Activated CD4-positive, alpha-beta T cell treated with anti-CD3 and anti-CD28 coated beads for 1 hour (primary cell): ENCODE data around the gene MYH16.
"Not testable (repeated sequence)": the region's sequence is repeated elsewhere in the genome, so short reads cannot be mapped to it uniquely, and the experiment has no call there.

Experiments
- DNase-seq: peaks from one replicate; pipeline ENCODE4 v3.0.0-alpha.2; 2020

MYH16 gene

DNA sequence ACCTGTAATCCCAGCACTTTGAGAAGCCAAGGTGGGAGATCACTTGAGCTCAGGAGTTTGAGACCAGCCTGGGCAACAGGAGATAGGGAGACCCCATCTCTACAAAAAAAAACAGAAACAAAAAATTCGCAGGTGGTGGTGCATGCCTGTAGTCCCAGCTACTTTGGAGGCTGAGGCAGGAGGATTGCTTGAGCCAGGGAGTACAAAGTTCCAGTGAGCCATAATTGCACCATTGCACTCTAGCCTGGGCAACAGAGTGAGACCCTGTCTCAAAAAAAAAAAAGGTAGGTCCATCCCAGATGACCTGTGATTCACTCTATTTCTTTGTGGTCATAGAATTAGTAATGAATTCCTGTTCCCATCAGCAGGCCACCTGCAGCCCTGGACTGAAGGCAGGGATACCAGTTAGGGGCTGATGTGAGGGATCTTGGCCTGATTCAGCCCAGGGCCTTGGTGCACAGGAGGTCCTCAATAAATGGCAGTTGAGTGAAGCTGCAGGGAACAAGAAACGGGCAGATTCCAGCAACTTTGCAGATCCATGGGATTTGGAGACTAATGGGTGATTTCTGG, at the start of gene MYH16:
Gene MYH16, plus strand, starts transcription at position 364 of the 570 bp plus-strand sequence.
- no peak for DNase-seq

DNA sequence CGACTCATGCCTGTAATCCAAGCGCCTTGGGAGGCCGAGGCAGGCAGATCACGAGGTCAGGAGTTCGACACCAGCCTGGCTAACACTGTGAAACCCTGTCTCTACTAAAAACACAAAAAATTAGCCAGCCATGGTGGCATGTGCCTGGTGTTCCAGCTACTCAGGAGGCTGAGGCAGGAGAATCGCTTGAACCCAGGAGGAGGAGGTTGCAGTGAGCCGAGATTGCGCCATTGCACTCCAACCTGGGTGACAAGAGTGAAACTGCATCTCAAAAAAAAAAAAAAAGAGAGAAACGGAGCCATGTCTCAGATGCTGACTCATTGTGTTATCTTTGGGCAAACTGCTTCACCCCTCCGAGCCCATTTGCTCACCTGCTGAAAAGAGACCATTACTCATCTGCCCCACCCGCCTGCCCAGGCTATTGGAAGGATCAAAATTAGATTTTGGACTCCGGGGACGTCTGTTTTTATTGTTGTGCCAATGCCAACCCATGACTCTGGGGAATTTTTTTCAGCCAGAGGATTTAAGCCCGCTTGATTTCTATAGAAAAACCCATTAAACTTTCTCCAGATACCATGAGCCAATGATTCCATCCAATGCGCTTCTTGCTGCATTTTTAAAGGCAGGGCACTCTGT, 48.3 kb upstream of the MYH16 start:
- not testable (repeated sequence) for DNase-seq

DNA sequence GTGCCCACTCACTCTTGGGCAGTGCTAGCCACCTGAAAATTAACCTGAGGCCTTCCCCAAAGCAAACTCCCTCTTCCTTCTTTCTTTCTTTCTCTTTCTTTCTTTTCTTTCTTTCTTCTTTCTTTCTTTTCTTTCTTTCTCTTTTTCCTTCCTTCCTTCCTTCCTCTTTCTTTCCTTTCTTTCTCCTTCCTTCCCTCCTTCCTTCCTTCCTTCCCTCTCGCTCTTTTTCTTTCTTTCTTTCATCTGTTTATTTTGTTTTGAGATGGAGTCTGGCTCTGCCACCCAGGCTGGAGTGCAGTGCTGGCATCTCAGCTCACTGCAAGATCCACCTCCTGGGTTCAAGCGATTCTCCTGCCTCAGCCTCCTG, 47.8 kb upstream of the MYH16 start:
- DNase-seq: no peak

DNA sequence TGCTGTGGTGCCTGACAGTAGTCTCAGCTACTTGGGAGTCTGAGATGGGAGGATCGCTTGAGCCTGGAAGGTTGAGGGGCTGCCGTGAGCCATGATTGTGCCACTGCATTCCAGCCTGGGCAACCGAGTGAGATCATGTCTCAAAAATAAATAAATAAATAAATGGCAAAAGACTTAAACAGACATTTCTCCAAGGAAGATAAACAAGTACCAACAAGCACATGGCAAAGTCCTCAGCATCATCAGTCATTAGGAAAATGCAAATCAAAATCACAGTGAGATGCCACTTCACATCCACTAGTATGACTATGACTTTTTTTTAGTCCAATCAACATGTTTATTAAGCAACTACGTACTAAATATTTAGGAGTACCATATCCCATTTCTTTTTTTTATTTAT, 43.4 kb upstream of the MYH16 start:
- DNase-seq: no peak

DNA sequence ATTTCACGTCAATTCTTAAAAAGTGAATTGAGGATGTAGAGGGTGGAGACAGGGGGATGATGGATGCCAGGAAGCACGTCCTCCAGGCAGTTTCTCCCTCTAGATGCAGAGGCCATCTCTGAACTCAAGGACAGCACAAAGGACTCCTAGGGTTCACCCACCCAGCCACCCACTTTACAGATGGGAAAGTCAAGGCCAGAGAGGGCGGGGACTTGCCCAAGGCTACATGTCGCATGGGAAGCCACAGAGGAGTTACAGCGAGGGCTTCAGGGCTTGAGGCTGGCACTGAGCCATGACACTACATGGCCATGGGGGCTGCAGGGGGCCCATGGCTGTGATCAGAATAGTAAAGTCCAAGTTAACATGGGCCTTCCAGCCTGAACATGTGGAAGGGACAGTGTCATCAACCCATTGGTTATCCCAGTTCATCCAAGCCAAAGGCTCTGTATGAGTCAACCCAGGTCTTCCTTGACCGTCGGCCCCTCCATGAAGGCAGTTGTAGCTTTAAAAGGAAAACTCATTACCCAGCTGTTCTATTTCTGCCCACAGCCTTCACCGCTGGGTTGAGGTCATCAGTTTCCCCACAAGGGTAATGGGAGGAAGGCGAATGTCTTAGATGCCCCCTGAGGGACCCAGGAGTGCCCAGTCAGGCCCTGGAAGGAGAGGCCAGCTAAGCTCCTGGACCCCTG, 40.4 kb upstream of the MYH16 start:
- no peak for DNase-seq

DNA sequence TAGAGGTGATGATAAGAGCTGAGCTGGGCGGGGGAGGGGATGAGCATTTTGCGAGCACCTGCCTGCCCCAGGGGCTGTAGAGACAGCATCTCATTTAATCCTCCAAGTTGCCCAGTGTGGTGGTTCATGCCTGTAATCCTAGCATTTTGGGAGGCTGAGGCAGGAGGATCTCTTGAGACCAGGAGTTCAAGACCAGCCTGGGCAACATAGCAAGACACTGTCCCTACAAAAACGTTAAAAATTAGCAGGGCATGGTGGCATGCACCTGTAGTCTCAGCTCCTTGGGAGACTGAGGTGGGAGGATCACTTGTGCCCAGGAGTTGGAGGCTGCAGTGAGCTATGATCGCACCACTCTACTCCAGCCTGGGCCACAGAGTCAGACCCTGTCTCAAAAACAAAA, 39.7 kb upstream of the MYH16 start:
- DNase-seq: not testable (repeated sequence)

DNA sequence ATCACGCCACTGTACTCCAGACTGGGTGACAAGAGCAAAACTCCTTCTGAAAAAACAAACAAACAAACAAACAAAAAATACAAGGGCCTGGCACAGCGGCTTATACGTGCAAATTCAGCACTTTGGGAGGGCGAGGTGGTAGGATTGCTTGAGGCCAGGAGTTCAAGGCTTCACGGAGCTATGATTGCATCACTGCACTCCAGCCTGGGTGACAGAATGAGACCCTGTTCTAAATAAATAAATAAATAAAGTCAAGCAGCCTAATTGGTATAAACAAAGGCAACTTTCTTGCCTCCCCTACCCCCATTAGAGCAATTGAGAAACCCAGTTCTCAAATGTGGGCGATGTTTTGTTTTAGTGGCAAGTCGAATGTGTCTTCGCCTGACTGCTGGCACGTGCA, 38.5 kb upstream of the MYH16 start:
- no peak for DNase-seq

DNA sequence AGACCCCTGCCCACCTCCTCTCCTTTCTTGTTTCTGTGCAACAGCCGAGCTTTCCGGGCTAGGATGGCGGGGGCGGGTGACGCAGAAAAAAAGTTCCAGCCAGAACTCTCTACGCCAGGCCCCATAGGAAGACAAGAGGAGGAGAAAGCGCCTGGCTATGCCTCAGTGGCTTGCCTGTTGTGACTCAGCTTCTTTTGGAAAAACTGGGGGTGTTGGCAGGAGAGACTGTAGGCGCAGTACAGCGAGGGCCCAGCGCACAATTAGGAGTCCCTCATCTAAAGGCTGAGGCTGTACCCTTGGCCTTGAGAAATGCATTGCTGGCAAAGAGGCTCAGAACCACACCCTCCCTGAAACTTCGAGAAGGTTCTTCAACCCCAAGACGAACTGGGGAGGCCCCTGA, 36.7 kb upstream of the MYH16 start:
- DNase-seq: no peak

DNA sequence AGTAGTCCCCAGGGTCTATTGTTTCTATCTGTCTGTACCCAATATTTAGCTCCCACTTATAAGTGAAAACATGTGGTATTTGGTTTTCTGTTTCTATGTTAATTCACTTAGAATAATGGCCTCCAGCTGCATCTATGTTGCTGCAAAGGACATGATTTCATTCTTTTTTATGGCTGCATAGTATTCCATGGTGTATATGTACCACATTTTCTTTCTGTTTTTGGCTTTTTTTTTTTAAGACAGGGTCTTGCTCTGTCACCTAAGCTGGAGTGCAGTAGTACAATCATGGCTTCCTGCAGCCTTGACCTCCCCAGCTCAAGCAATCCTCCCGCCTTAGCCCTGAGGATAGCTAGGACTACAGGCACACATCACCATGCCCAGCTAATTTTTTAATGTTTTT, 34.8 kb upstream of the MYH16 start:
- DNase-seq: not testable (repeated sequence)

DNA sequence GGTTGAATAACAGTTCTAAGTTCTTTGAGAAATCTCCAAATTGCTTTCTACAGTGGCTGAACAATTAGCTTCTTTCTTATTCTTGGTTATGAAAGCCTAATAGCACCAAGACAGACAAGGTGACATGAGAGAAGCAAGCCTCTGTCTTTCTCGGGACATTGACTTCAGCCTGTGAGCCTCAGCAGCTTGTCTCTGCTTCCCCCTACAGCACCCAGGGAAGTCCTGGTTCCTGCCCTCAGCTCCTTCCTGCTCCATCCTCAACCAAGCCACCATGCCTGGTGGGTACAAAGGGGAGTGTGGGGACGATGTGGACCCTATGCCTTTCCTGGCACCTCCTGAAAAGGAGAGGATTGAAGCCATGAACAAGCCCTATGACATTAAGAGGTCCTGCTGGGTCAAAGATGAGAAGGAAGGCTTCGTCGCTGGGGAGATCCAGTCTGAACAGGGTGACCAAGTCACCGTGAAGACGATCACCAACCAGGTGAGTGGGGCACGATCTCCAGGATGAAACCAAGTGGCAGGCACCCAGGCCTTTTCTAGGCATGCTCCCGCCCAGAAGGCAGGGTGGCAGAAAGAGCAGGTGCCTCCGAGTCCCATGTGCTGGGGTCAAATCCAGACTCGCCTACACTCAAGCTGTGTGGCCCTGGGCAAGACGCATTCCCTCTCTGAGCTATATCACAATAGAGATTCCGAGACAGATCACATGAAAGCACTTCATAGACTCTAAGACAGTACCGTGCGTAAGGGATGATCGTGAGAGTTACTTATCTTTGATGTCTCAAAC, 33.9 kb upstream of the MYH16 start:
- no peak for DNase-seq

DNA sequence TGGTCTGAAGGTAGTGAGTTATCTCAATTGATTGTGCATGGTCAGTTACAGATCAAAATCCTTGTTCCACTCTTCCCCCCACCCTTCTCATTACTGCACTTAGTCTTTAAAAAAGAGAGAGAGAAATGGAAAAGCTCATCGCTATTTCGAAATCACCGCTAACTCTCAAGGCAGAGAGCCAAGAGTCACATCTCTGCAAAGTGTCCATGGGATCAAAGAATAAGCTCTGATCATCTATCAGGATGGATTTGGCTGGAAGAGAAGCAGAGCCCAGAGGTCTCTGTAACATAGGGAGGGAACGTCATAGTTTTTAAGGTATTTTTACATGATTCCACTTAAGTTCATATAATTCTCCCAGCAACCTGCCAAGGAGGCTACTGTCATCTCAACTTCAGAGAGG, 30.0 kb upstream of the MYH16 start:
- DNase-seq: no peak

DNA sequence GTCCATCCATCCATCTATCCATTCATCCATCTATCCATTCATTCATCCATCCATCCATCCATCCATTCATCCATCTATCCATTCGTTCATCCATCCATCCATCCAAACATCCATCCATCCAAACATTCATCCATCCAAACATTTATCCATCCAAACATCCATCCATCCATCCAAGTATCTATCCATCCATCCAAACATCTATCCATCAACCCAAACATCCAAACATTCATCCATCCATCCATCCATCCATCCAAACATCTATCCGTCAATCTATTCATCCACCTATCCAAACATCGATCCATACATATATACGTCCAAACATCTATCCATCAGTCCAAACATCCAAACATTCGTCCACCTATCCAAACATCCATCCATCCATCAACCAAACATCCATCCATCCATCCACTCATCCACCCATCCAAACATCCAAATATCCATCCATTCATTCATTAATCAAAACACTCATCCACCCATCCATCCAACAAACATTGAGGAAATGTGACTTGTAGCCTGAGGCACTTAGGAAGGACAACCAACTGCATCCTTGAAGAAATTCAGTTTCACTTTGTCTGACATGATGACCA, 28.8 kb upstream of the MYH16 start:
- no peak for DNase-seq

DNA sequence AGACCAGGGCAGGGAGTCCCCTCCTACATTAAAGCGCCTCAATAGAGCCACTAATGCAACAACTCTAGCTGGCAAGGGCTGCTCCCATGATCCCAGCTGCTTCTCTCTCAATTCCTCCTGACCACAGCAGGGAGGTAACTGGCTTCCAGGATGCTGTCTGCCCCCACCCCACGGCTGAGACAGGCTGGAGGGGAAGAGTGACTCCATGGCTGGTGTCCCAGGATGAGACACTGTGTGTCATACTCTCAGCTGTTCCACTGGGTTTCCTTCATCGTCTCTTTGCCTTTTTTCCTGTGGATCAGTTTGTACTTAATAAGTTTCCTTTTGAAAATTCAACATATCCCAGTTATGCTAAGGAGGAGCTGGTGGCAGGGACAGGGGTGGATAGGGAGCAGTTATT, 27.7 kb upstream of the MYH16 start:
- DNase-seq: no peak

DNA sequence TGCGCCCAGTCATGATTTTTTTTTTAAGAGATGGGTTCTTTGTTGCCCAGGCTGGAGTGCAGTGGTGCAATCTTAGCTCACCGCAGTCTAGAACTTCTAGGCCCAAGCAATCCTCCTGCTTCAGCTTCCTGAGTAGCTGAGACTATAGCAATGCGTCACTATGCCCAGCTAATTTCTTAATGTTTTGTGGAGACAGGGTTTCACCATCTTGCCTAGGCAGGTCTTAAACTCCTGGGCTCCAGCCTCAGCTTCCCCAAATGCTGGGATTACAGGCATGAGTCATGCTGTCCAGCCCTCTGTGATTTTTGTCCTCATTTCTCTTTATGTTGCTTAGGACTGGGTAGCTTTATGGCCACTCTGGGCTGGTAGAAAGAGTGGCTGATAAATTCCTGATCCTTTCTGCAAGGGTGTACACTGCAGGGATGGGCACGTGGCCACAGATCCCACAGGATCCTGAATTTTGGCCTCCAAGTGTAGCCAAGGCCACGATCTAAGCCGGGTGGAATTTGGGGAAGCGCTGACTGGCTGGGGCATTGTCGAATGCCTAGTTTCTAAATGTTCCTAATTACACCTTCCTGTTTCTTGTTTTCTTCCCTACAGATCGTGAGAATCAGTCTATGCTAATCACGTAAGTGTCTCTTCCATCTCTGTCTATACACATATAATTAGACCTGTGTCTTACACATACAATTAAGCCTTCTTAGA, 24.1 kb upstream of the MYH16 start:
- DNase-seq: no peak

DNA sequence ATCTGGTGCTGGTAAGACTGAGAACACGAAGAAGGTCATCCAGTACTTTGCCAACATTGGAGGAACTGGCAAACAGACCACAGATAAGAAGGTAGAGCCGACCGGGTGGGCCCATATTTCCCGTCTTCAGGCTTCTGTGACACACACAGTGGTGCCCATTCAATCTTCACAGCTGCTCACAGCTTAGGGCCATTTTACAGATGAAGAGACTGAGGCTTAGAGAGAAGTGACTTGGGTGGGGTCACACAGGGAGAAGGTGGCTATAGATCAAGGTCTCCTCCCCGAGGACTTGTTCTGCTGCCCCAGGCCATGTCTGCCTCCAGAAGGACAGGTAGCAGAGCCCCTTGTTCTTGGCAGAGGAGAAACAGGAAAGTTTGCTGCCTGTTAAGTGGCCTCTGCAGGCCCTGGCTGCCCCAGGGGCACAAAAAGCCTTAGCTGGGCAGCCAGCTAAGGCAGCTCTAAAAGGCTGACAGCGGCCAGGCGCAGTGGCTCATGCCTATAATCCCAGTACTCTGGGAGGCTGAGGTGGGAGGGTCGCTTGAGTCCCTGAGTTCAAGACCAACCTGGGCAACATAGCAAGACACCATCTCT, 22.6 kb upstream of the MYH16 start:
- DNase-seq: no peak

DNA sequence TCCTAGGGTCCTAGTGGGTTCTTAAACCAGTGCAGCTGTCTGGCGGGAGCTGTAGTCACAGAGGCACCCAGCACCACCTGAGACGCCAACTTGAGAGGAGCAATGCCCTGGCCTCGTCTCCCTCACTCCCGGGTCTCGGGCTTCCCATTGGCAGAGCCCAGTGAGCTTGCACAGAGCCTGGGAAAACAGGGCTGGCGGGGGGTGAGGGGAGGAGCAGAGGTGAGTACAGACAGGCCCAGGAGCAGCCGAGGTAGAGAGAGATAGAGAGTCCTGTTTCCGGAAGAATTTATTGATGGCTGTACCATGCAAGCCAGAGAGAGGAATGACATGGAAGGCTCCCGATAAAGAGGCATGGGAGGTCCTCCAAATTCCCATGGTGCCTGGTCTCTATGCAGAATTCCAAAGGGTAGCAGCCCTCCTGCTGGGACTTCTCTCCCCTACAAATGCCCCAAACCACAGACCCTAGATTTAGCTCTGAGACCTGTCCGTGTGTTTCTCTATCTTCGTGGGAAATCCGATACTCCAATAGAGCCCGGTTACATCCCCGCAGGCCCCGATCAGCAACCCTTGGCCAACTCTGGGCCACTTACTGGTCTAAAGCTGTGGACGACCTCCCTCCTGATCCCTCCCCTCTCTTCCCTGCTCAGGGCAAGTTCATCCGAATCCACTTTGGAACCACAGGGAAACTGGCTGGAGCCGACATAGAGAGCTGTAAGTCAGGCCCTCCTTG, 20.3 kb upstream of the MYH16 start:
- DNase-seq: no peak

DNA sequence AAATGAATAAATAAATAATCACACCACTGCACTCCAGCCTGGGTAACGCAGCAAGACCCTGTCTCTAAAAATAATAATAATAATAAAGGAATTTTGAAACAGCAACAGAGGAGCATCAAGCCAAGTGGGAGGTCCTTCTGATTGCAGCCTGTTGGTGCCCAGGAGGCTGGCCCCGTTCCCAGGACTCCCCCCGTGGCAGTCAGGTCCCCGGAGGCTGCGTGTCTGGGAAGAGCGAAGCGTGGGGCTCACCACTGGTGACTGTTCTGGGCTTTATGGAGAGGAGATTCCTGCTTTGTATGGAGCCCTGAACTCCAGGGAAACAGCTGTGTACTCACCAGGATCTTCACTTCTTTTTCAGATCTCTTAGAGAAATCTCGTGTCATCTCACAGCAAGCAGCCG, 19.3 kb upstream of the MYH16 start:
- no peak for DNase-seq

DNA sequence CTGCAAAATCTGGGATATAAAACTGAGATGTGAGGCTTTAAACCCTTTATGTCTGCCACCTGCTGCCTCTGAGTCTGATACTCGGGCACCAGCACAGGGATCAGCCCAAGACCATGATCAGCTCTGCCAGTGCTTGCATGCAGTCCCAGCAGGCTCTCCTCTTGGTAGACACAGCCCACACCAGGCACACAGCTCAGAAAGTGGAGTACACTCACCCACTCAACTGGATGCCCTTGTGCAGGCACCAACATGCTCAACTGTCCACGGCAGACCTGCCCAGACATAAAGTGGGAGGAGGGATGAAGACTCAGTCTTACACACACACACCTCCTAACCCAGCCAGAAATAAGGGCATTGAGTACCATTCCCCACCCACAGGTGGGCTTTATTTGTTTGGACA, 18.2 kb upstream of the MYH16 start:
- no peak for DNase-seq

DNA sequence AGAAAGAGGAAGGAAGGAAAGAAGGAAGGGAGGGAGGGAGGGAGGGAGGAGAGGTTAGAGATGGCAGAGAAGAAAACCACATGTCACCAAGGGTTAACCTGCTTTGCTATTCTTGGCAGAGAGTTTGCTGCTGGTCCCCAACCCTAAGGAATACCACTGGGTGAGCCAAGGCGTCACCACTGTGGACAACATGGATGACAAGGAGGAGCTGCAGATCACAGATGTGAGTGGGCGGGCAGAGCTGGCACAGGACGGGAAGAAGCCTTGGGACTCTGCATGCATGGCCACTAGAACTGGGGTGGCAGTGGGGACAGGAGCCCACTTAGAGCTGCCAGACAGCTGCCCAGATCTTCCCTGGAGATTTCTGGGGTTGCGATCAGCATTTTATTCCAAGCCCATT, 17.2 kb upstream of the MYH16 start:
- DNase-seq: no peak

DNA sequence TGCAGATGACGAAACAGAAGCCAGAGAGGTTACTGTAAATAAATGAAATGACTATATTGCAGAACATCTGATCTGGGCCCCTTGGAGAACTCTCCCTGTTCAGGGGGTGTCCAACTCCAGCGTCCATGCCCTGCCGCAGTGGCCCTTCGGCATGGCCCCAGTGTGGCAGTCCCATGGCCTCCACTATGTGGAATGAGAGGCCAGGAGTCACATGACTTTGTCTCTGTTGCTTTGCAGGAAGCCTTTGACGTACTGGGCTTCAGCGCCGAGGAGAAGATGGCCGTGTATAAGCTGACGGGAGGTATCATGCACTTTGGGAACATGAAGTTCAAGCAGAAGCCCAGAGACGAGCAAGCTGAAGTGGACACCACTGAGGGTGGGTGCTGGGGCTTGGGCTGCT, 15.6 kb upstream of the MYH16 start:
- no peak for DNase-seq

DNA sequence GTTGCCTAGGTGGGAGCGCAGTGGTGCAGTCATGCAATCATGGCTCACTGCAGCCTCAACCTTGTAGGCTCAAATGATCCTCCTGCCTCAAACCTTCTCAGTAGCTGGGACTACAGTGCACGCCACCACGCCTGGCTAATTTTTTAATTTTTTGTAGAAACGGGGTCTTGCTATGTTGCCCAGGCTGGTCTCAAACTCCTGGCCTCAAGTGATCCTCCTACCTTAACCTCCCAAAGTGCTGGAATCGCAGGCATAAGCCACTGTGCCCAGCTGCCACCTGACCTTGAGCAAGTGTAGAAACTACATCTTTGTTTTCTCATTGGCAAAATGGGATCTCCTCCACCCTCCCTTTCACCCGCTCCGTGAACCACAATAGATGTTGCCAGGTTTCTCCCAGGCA, 15.0 kb upstream of the MYH16 start:
- no peak for DNase-seq

DNA sequence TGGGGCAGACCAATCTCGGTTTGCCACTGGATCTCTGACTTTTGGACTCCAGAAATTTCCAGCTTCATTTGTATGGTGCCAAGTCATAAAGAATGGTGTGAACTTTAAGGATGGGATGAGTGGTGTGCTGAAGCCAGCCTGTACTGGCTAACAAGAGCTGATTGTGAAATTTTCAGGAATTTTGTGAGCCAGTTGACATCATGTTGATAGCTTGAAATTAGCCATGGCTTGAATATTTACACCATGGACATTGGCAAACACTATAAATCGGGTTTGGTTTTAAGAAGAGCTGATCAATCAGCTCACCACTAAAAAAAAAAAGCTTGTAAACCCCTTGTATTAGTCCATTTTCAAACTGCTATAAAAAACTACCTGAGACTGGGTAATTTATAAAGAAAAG, 14.1 kb upstream of the MYH16 start:
- DNase-seq: no peak
